ENCODE results near the gene BARHL1. TPM values are rescaled to one million over a fixed set of nuclear protein-coding genes. Genes with fewer than 3 reads are reported as not detected.

BARHL1 gene
- not detected in 2 replicates for total RNA-seq (2014; rRNA removed; shearing (Covaris generic); ENCODE audit: low replicate concordance)

DNA sequence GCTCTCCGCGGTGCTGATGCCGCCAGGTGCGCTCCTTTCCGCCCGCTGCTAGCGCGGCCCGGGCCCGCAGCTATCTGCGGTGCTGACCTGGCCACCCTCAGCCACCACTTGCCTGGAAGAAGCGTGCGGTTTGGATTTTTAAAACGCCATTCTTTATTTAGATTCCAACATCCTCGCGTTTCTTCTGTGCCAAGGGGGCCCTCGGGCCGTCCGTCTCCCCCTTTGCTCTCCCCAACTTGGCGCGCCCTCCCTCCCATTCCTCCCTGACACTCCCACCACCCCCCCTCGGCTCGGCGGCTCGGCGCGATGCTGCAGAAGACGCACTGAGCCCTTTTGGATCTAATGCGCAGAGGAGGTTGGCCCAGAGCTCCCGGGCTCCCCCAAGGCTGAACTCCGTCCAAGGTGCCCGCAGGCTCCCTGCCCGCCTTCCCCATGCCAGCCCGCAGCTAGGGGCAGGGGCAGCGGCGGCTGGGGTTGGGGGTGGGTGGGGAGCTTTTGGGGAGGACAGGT lies at the start of gene BARHL1:
Gene BARHL1 (plus strand): TSS at position 331 of the 510 bp plus-strand sequence. CDS start 192 bp downstream, outside the sequence.
- H3K27ac ChIP-seq (ENCODE audit: low read length), result no peak within 1 kb of the TSS
- H3K9me3 ChIP-seq (ENCODE audit: low read length), result no peaks in the 10 kb centered on the region
- H3K4me1 ChIP-seq (ENCODE audit: low read length), result no peaks in the 10 kb centered on the region
- H3K4me3 ChIP-seq (ENCODE audit: low read length), result no peak within 1 kb of the TSS
- no peaks in the 10 kb centered on the region for H3K79me2 ChIP-seq (ENCODE audit: low read length)
- H4K20me1 ChIP-seq (ENCODE audit: insufficient read depth, low read depth, low read length), result peaks cover 12% of the 10 kb centered on the region
- H3K36me3 ChIP-seq (ENCODE audit: insufficient read depth, low read length), result no peaks in the 10 kb centered on the region
- no peaks in the 10 kb centered on the region for H3K27me3 ChIP-seq (ENCODE audit: low read length)
- no peak within 1 kb of the TSS for H3K4me2 ChIP-seq (ENCODE audit: low read depth, low read length, poor library complexity, severe bottlenecking)
- DNase-seq, result no peak
- H3K9me2 ChIP-seq (replicated peaks; ENCODE audit: insufficient read depth, low read length), result no peaks in the 10 kb centered on the region
- no peak within 1 kb of the TSS for H3K9ac ChIP-seq (ENCODE audit: low read length)
- no peak within 1 kb of the TSS for H2AFZ ChIP-seq (ENCODE audit: low read length)

DNA sequence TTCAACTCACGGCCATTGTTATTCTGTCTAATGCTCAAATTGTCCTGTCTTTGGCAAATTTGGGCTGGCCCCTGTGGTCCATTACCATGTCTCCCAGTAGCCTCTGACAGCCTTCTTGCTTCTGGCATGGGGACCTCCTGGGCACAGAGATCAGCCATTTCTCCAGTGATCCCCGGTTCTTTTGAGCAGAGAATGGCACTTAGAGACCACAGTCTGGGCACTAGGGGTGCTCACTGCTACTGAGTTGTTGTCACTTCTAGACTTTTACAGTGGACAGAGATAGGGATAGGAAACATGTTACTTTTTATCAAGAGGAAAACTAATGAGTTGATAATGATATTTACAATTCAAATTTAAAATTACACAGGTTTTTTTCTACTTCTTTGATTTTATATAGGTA lies 47.6 kb upstream of the BARHL1 start:
- Histone ChIP-seq H3K4me2 (ENCODE audit: low read depth, low read length, poor library complexity, severe bottlenecking) (no peak overlapping the region), H3K27me3 (ENCODE audit: low read length) (0 out of 2 replicates have a peak, but pooled peaks cover 2% of the 10 kb centered on the region), H3K9me3 (ENCODE audit: low read length) (no peaks in the 10 kb centered on the region), H3K4me3 (ENCODE audit: low read length) (no peak overlapping the region), H3K27ac (ENCODE audit: low read length) (no peak overlapping the region), H3K4me1 (ENCODE audit: low read length) (no peaks in the 10 kb centered on the region), H3K36me3 (ENCODE audit: insufficient read depth, low read length) (no peaks in the 10 kb centered on the region), H3K9ac (ENCODE audit: low read length) (no peak overlapping the region), H3K79me2 (ENCODE audit: low read length) (no peaks in the 10 kb centered on the region), H3K9me2 (replicated peaks; ENCODE audit: insufficient read depth, low read length) (no peaks in the 10 kb centered on the region), H2AFZ (ENCODE audit: low read length) (no peak overlapping the region), H4K20me1 (ENCODE audit: insufficient read depth, low read depth, low read length) (no peaks in the 10 kb centered on the region)
- DNase-seq, result no peak

DNA sequence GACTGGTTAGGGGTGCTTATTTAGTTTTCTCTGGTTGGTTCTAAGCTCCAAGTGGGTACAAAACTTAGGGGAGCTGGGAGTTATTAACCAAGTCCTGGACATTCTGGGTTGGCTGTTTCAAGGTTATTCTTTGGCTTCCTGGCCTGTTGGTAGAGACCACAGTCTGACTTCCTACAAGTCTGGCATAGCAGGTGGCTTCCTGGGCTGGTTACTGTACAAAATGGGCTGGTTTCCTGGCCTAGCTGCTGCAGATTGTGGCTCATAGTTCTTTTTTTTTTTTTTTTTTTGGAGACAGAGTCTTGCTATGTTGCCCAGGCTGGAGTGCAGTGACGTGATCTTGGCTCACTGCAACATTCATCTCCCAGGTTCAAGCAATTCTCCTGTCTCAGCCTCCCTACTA lies 46.3 kb upstream of the BARHL1 start:
- H3K27ac ChIP-seq (ENCODE audit: low read length), result no peak overlapping the region
- no peak for DNase-seq
- H3K9ac ChIP-seq (ENCODE audit: low read length), result no peak overlapping the region
- H4K20me1 ChIP-seq (ENCODE audit: insufficient read depth, low read depth, low read length), result no peaks in the 10 kb centered on the region
- no peak overlapping the region for H2AFZ ChIP-seq (ENCODE audit: low read length)
- no peaks in the 10 kb centered on the region for H3K79me2 ChIP-seq (ENCODE audit: low read length)
- H3K4me3 ChIP-seq (ENCODE audit: low read length), result no peak overlapping the region
- H3K9me3 ChIP-seq (ENCODE audit: low read length), result no peaks in the 10 kb centered on the region
- H3K4me1 ChIP-seq (ENCODE audit: low read length), result peaks cover 3% of the 10 kb centered on the region; the same call in 1 of the 2 replicates
- H3K27me3 ChIP-seq (ENCODE audit: low read length), result 0 out of 2 replicates have a peak, but pooled peaks cover 2% of the 10 kb centered on the region
- H3K36me3 ChIP-seq (ENCODE audit: insufficient read depth, low read length), result no peaks in the 10 kb centered on the region
- H3K9me2 ChIP-seq (replicated peaks; ENCODE audit: insufficient read depth, low read length), result no peaks in the 10 kb centered on the region
- no peak overlapping the region for H3K4me2 ChIP-seq (ENCODE audit: low read depth, low read length, poor library complexity, severe bottlenecking)

DNA sequence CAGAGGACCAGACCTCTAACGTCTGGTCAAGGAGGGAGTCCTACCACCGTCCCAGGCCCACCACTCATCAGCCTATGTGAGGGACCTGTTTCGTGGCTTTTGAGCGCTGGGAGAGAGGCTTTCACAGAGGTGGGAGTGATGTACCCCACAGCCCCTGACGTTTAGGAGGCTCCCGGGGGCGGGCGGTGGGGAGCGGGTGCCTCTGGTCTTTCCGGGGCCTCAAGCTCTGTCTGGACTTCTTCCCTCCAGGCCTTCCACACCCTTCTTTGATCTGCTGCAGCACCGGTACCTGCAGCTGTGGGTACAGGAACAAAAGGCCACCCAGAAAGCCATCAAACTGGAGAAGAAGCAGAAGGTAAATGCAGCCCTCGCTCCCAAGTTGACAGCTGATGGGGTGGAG lies 45.1 kb upstream of the BARHL1 start:
- no peak overlapping the region for H3K4me2 ChIP-seq (ENCODE audit: low read depth, low read length, poor library complexity, severe bottlenecking)
- H4K20me1 ChIP-seq (ENCODE audit: insufficient read depth, low read depth, low read length), result no peaks in the 10 kb centered on the region
- no peak for DNase-seq
- no peaks in the 10 kb centered on the region for H3K79me2 ChIP-seq (ENCODE audit: low read length)
- no peak overlapping the region for H3K9ac ChIP-seq (ENCODE audit: low read length)
- H3K4me3 ChIP-seq (ENCODE audit: low read length), result no peak overlapping the region
- no peak overlapping the region for H2AFZ ChIP-seq (ENCODE audit: low read length)
- peaks cover 3% of the 10 kb centered on the region; the same call in 1 of the 2 replicates for H3K4me1 ChIP-seq (ENCODE audit: low read length)
- no peaks in the 10 kb centered on the region for H3K36me3 ChIP-seq (ENCODE audit: insufficient read depth, low read length)
- H3K27ac ChIP-seq (ENCODE audit: low read length), result no peak overlapping the region
- H3K9me3 ChIP-seq (ENCODE audit: low read length), result no peaks in the 10 kb centered on the region
- no peaks in the 10 kb centered on the region for H3K9me2 ChIP-seq (replicated peaks; ENCODE audit: insufficient read depth, low read length)
- H3K27me3 ChIP-seq (ENCODE audit: low read length), result 0 out of 2 replicates have a peak, but pooled peaks cover 2% of the 10 kb centered on the region

DNA sequence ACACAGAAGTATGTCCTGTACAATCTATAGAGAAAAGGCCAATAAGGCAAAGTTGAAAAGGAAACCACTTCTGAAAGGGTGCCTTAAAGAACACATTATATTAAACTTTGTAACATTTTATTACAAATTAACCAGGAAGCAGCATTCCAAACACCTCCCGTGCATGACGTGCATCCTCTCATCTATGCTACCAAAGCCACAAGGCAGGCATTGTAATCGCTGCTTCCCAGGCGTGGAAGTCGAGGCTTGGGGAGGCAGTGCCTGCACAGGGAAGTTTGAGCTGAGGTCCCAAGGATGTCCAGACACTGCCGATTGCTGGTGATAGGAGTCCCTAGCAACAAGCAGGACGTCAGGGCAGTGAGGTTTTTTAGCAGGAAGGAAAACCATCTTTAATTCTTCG lies 44.3 kb upstream of the BARHL1 start:
- Histone ChIP-seq H3K27me3 (ENCODE audit: low read length) (0 out of 2 replicates have a peak, but pooled peaks cover 2% of the 10 kb centered on the region), H3K4me1 (ENCODE audit: low read length) (peaks cover 3% of the 10 kb centered on the region; the same call in 1 of the 2 replicates), H4K20me1 (ENCODE audit: insufficient read depth, low read depth, low read length) (no peaks in the 10 kb centered on the region), H3K27ac (ENCODE audit: low read length) (no peak overlapping the region), H3K79me2 (ENCODE audit: low read length) (no peaks in the 10 kb centered on the region), H3K9me3 (ENCODE audit: low read length) (no peaks in the 10 kb centered on the region), H3K4me3 (ENCODE audit: low read length) (no peak overlapping the region), H3K9me2 (replicated peaks; ENCODE audit: insufficient read depth, low read length) (no peaks in the 10 kb centered on the region), H3K4me2 (ENCODE audit: low read depth, low read length, poor library complexity, severe bottlenecking) (no peak overlapping the region), H3K36me3 (ENCODE audit: insufficient read depth, low read length) (no peaks in the 10 kb centered on the region), H3K9ac (ENCODE audit: low read length) (no peak overlapping the region), H2AFZ (ENCODE audit: low read length) (no peak overlapping the region)
- DNase-seq, result no peak

DNA sequence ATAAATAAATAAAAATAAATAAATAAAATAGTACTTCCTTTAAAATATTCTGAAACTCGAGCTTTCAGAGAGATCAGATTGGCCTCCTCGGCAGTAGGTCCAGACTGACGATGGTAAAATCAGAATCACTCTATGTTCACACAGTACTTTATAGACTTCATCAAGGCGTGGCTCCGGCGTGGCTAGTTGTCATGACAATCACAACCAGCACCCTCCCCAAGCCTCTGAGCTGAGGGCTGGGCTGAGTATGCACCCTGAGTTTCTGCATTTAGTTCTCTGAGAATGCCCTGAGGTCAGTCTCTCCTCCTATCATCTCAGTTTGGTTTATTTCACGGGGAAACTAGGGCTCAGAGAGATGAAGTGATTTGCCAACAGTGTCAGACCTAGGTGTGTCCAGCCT lies 43.3 kb upstream of the BARHL1 start:
- H3K27me3 ChIP-seq (ENCODE audit: low read length), result 0 out of 2 replicates have a peak, but pooled peaks cover 2% of the 10 kb centered on the region
- H3K36me3 ChIP-seq (ENCODE audit: insufficient read depth, low read length), result no peaks in the 10 kb centered on the region
- no peak overlapping the region for H3K9ac ChIP-seq (ENCODE audit: low read length)
- H3K4me2 ChIP-seq (ENCODE audit: low read depth, low read length, poor library complexity, severe bottlenecking), result no peak overlapping the region
- no peaks in the 10 kb centered on the region for H4K20me1 ChIP-seq (ENCODE audit: insufficient read depth, low read depth, low read length)
- no peak overlapping the region for H3K27ac ChIP-seq (ENCODE audit: low read length)
- H3K9me3 ChIP-seq (ENCODE audit: low read length), result no peaks in the 10 kb centered on the region
- H2AFZ ChIP-seq (ENCODE audit: low read length), result no peak overlapping the region
- H3K9me2 ChIP-seq (replicated peaks; ENCODE audit: insufficient read depth, low read length), result no peaks in the 10 kb centered on the region
- H3K4me3 ChIP-seq (ENCODE audit: low read length), result no peak overlapping the region
- H3K4me1 ChIP-seq (ENCODE audit: low read length), result peaks cover 3% of the 10 kb centered on the region; the same call in 1 of the 2 replicates
- no peaks in the 10 kb centered on the region for H3K79me2 ChIP-seq (ENCODE audit: low read length)
- DNase-seq, result no peak

DNA sequence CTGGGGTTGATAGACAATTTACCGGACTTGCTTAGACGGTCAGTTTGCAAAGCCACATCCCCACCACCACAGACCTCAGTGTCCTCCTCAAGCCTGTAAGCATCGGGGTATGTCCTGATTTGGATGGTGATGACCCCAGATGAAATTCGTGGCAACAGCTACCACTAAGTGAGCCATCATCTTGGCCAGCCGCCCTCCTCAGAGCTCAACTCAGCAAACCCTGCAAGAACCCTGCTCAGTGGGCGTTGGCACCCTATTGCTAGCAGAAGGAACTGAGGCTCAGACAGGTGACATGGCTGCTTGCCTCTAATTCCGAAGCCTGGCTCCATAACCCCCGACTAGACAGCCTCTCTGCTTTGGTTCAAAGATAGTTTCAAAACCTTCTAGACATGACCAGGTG lies 41.4 kb upstream of the BARHL1 start:
- Histone ChIP-seq H3K4me1 (ENCODE audit: low read length) (peaks cover 7% of the 10 kb centered on the region), H3K27ac (ENCODE audit: low read length) (no peak overlapping the region), H2AFZ (ENCODE audit: low read length) (no peak overlapping the region), H3K4me3 (ENCODE audit: low read length) (no peak overlapping the region), H3K79me2 (ENCODE audit: low read length) (no peaks in the 10 kb centered on the region), H3K36me3 (ENCODE audit: insufficient read depth, low read length) (no peaks in the 10 kb centered on the region), H3K4me2 (ENCODE audit: low read depth, low read length, poor library complexity, severe bottlenecking) (no peak overlapping the region), H3K9ac (ENCODE audit: low read length) (no peak overlapping the region), H3K9me2 (replicated peaks; ENCODE audit: insufficient read depth, low read length) (no peaks in the 10 kb centered on the region), H3K9me3 (ENCODE audit: low read length) (no peaks in the 10 kb centered on the region), H4K20me1 (ENCODE audit: insufficient read depth, low read depth, low read length) (no peaks in the 10 kb centered on the region), H3K27me3 (ENCODE audit: low read length) (0 out of 2 replicates have a peak, but pooled peaks cover 2% of the 10 kb centered on the region)
- DNase-seq, result no peak

DNA sequence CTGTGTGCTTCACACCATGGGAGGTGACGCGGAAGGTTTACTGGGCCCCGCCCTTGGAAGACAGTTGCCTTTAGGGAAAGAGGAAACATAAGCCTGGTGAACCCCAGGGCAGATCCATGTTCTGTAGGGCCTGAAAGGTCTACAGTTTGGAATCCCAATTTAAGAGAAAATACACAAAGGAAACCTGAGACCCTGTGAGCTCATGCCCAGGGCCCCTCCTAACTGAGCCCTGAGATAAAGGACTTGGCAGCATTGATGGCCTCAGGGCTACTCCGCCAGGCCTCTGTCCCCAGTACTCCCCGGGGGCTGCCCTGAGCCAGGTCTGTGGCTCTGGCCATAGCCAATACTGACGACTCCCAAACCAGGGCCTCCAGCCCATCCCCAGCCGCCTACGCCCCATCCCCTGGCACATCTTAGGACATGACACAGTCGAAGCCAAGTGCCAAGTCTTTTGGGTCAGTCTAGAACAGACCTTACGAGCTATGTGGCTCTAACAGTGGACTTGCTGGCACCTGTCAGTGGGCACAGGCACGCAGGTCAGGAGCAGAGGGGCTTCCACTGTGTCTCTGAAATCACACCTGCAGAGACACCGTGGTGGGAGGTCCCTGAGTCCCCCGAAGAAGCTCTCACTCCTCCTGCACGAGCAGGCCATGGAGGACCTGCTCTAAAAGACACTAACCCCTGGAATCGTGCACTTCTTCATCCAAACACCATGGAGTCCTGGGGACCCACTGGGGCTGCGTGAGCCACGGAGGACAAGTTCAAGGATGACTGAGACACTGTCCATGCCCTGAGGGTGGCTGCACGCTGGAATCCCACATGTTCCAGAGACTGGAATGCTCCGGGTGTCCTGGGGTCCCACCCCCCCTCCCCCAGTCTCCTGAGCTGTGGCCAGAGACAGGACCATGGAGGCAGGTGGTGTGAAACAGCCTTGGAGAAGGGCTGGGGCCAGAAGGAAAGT lies 40.3 kb upstream of the BARHL1 start:
- Histone ChIP-seq H3K27me3 (ENCODE audit: low read length) (no peaks in the 10 kb centered on the region), H3K4me2 (ENCODE audit: low read depth, low read length, poor library complexity, severe bottlenecking) (no peak overlapping the region), H4K20me1 (ENCODE audit: insufficient read depth, low read depth, low read length) (no peaks in the 10 kb centered on the region), H3K4me1 (ENCODE audit: low read length) (peaks cover 18% of the 10 kb centered on the region), H3K79me2 (ENCODE audit: low read length) (no peaks in the 10 kb centered on the region), H3K4me3 (ENCODE audit: low read length) (no peak overlapping the region), H3K27ac (ENCODE audit: low read length) (no peak overlapping the region), H3K9ac (ENCODE audit: low read length) (no peak overlapping the region), H3K36me3 (ENCODE audit: insufficient read depth, low read length) (no peaks in the 10 kb centered on the region), H3K9me2 (replicated peaks; ENCODE audit: insufficient read depth, low read length) (no peaks in the 10 kb centered on the region), H3K9me3 (ENCODE audit: low read length) (no peaks in the 10 kb centered on the region), H2AFZ (ENCODE audit: low read length) (no peak overlapping the region)
- no peak for DNase-seq
